Measurements from ENCODE around the gene EIF2A.

DNA sequence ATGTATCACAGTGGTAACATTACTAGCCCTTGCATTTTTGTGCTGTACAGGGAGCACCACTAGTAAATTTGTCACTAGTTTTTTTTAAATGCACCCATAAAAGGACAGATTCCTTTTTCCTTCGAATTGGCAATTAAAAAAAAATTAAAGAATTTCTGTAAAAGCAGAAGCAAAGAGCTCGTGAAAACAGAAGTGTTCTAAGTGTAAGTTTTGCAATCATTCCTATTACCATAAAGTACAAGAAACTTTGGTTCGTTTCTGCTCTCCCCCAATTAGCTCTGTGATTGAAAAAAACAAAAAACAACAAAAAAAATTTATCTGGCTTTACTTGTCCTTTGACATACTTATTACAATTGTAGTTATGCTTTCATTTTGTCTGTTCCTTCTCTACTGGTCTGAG is 5.6 kb upstream of the EIF2A start:
- TF ChIP-seq POLR2A (IDR thresholded peaks at IDR 0.05): no peak
- TF ChIP-seq CTCF (IDR thresholded peaks at IDR 0.05): no peak
